Parathyroid adenoma (tissue), 2 donors: Measurements from ENCODE around the gene ZC3H4.
A peak's percentile ranks its signal among the peaks of the same experiment; 100 is the strongest.

Experiments used
- H2AFZ ChIP-seq: fragments of 300-600 bp; sonication (generic); one replicate; pipeline ENCODE4 v1.7.0; 2017; ENCODE audit warnings: antibody characterized with exemption, mild to moderate bottlenecking
- H3K27ac ChIP-seq: fragments of 300-600 bp; sonication (generic); one replicate; pipeline ENCODE4 v1.7.0; 2017
- H3K27me3 ChIP-seq: fragments of 300-600 bp; sonication (generic); one replicate; pipeline ENCODE4 v1.7.0; 2017; ENCODE audit warnings: low read length; ENCODE audit not compliant: control insufficient read depth, insufficient read depth
- H3K36me3 ChIP-seq: fragments of 300-600 bp; sonication (generic); one replicate; pipeline ENCODE4 v1.7.0; 2017; ENCODE audit warnings: low read length; ENCODE audit not compliant: control insufficient read depth, insufficient read depth
- H3K4me1 ChIP-seq: fragments of 300-600 bp; sonication (generic); one replicate; pipeline ENCODE4 v1.7.0; 2017; ENCODE audit warnings: control low read depth
- H3K4me2 ChIP-seq: fragments of 300-600 bp; sonication (generic); one replicate; pipeline ENCODE4 v1.7.0; 2017; ENCODE audit warnings: low read length
- H3K4me3 ChIP-seq: fragments of 300-600 bp; sonication (generic); one replicate; pipeline ENCODE4 v1.7.0; 2017; ENCODE audit warnings: low read depth, low read length
- H3K79me2 ChIP-seq: fragments of 300-600 bp; sonication (generic); one replicate; pipeline ENCODE4 v1.7.0; 2017; ENCODE audit warnings: control low read depth
- H3K9ac ChIP-seq: fragments of 300-600 bp; sonication (generic); one replicate; pipeline ENCODE4 v1.7.0; 2017; ENCODE audit warnings: mild to moderate bottlenecking
- H3K9me3 ChIP-seq: fragments of 300-600 bp; sonication (generic); one replicate; pipeline ENCODE4 v1.7.0; 2017; ENCODE audit warnings: low read length; ENCODE audit not compliant: control insufficient read depth
- TF ChIP-seq, protein P1 (sequence below): fragments of 300-600 bp; sonication (generic); IDR thresholded peaks from one replicate; pipeline ENCODE4 v1.7.0; 2017; ENCODE audit warnings: antibody characterized with exemption, mild to moderate bottlenecking
- donor health status: primary hyperparathyroidism.

The ZC3H4 gene

DNA sequence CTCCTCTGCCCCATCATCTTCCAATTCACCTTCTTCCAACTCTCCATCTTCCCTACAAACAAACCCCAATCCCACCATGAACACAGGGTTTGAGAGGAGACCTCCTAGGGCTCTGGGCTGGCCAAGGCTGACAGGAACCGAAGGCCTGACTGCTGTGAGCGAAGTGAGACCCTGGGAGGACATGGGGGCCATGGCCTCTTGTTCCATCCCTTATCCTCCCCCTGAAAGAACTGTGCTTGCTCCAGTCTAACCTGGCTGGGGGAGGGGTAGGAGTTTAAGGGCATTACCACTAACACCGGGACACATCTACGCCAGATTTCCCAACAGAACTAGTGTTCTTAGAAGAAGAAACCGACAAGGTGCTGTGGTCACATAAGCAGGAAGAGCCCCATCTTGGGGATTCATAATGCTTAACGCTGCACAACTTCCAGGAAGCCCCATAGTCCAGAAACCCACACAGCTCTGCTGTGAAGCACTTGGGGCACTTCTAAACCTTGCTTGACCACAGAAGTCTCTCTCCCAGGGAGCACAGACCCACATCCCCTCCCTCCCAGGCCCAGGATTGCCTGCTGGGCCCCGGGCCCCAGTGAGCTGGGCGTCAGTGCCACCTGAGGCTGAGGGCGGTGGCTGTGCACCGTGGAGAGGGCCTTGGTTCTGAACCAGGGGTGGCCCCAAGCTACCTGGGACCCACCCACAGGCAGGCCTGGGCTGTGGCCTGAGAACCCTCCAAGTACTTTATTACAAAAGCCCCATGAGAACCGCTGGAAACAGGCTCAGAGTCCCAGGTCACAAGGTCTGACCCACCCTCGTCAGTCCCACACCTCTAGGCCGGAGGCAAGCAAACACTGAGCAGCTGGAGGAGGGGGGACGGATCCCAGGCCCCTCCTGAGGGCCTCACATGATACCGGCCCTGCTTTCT lies 18.8 kb downstream of the ZC3H4 start:
- Histone ChIP-seq H3K9ac (no peak overlapping the region), H3K27me3 (no peaks in the 10 kb centered on the region), H3K4me2 (peak overlapping the region; percentile 53), H3K27ac (peak overlapping the region; percentile 86), H2AFZ (no peak overlapping the region), H3K4me1 (peaks cover 51% of the 10 kb centered on the region), H3K4me3 (no peak overlapping the region), H3K9me3 (no peaks in the 10 kb centered on the region), H3K79me2 (peaks cover 10% of the 10 kb centered on the region), H3K36me3 (no peaks in the 10 kb centered on the region)
- TF ChIP-seq, protein P1, sequence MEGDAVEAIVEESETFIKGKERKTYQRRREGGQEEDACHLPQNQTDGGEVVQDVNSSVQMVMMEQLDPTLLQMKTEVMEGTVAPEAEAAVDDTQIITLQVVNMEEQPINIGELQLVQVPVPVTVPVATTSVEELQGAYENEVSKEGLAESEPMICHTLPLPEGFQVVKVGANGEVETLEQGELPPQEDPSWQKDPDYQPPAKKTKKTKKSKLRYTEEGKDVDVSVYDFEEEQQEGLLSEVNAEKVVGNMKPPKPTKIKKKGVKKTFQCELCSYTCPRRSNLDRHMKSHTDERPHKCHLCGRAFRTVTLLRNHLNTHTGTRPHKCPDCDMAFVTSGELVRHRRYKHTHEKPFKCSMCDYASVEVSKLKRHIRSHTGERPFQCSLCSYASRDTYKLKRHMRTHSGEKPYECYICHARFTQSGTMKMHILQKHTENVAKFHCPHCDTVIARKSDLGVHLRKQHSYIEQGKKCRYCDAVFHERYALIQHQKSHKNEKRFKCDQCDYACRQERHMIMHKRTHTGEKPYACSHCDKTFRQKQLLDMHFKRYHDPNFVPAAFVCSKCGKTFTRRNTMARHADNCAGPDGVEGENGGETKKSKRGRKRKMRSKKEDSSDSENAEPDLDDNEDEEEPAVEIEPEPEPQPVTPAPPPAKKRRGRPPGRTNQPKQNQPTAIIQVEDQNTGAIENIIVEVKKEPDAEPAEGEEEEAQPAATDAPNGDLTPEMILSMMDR = no peak

DNA sequence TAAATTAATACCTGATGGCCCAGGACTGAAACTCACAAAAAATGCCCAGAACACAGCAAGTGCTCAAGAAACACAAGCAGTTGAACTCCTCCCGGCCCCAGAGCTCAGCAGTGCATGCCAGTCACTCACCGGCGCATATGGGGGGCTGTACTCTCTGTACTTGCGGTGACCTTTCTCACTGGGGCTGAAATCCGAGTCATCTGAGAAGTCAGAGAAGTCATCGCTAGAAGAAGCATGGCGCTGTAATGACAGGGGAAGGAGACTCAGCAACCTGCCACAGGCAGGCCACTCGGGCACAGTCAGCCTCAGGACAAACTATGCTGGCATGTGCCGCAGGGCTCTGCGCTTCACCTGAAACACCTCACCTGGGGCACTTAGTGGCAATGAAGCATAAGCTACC lies 19.7 kb downstream of the ZC3H4 start:
- TF ChIP-seq, protein P1 = no peak
- H3K4me3 ChIP-seq = no peak overlapping the region

DNA sequence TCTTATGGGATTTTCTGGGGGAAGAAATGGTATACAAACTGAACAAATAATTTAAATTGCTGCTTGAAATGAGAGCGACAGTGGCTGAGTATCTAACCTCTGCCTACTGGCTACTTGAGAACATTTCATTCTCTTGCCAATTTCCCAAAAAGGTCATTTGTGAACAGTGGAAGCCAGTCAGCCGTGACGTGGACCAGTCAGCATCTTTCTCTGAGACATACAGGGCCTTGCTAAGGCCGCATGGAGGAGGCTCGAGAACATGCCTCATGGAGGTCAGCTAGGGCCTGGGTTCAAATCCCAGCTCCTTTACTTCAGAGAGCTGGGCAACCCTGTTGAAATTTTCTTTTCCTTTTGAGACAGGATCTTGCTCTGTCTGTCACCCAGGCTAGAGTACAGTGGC lies 20.3 kb downstream of the ZC3H4 start:
- TF ChIP-seq, protein P1 = no peak
- Histone ChIP-seq H3K27me3 (no peaks in the 10 kb centered on the region), H3K9me3 (no peaks in the 10 kb centered on the region), H3K4me3 (no peak overlapping the region), H3K27ac (peak overlapping the region; percentile 86), H3K9ac (no peak overlapping the region), H3K79me2 (peaks cover 4% of the 10 kb centered on the region), H3K36me3 (no peaks in the 10 kb centered on the region), H3K4me2 (peak overlapping the region; percentile 53), H3K4me1 (peaks cover 42% of the 10 kb centered on the region), H2AFZ (no peak overlapping the region)

More for the DNA sequence above, 19.7 kb downstream of the ZC3H4 start:
- H3K4me1 ChIP-seq = peaks cover 45% of the 10 kb centered on the region
- H3K27ac ChIP-seq = peak overlapping the region; percentile 86
- H3K9ac ChIP-seq = no peak overlapping the region
- H3K4me2 ChIP-seq = peak overlapping the region; percentile 53
- peaks cover 5% of the 10 kb centered on the region for H3K79me2 ChIP-seq
- no peaks in the 10 kb centered on the region for H3K27me3 ChIP-seq
- H3K36me3 ChIP-seq = no peaks in the 10 kb centered on the region
- peak overlapping the region; percentile 57 for H2AFZ ChIP-seq
- H3K9me3 ChIP-seq = no peaks in the 10 kb centered on the region

DNA sequence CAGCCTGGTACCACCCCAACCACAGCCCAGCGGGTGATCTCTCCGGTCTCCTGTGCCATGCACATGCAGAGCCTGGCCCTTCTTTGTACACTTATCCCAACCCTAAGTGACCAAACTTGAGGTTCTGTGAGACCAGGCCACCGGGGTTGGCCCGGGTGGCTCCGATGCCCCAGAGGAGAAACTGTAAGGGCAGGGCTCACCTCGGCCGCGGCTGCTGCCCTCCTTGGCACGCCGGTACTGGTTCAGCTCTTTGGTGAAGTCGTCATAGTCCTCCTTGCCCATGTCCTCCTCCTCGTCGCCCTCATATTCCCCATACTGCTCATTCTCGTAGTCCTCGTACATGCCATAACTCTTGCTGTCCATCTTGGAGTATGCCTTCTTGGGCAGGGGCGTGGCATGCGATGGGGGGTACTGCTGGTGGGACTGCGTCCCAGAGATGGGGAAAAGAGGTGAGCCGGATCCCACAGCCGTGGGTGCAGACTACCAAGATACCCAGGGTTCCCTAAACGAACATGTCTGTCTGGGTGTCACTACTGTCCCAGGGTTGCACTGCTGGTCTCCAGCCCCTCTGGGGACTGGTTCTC lies 23.7 kb downstream of the ZC3H4 start:
- Histone ChIP-seq H3K27ac (no peak overlapping the region), H3K9ac (no peak overlapping the region), H3K4me3 (no peak overlapping the region), H3K4me1 (peaks cover 16% of the 10 kb centered on the region), H3K79me2 (peaks cover 4% of the 10 kb centered on the region), H3K36me3 (no peaks in the 10 kb centered on the region), H2AFZ (no peak overlapping the region), H3K9me3 (no peaks in the 10 kb centered on the region), H3K27me3 (no peaks in the 10 kb centered on the region), H3K4me2 (no peak overlapping the region)
- TF ChIP-seq, protein P1 = no peak
